Tibial nerve (tissue), 4 donors: ENCODE data around the gene ZNF778. TPM values are rescaled to one million over a fixed set of nuclear protein-coding genes. Genes with fewer than 3 reads are reported as not detected.

ENCODE experiments used
- DNase-seq, 2 donors: peaks; one replicate each; pipeline ENCODE4 v3.0.0-alpha.2; 2019; ENCODE audit warnings: low spot score in 2 of 2
- H3K27ac ChIP-seq, 4 donors: fragments of 200-600 bp; sonication (generic) in 3 of 4; one replicate each; pipeline ENCODE4 v1.5.1; 2017 to 2019; ENCODE audit warnings: mild to moderate bottlenecking in 1 of 4
- H3K27me3 ChIP-seq, 2 donors: fragments of 200-600 bp; sonication (generic) in 1 of 2; one replicate each; pipeline versions ENCODE4 v1.5.1 to v1.6.0; 2017 to 2019
- H3K36me3 ChIP-seq, 3 donors: fragments of 200-600 bp; sonication (generic); one replicate each; pipeline ENCODE4 v1.5.1; 2018 to 2019
- H3K4me1 ChIP-seq, 4 donors: fragments of 200-600 bp; sonication (generic) in 3 of 4; one replicate each; pipeline ENCODE4 v1.5.1; 2017 to 2019
- H3K4me3 ChIP-seq, 4 donors: fragments of 200-600 bp; sonication (generic) in 3 of 4; one replicate each; pipeline ENCODE4 v1.5.1; 2017 to 2019; ENCODE audit warnings: mild to moderate bottlenecking in 1 of 4, moderate library complexity in 1 of 4
- H3K9me3 ChIP-seq, 4 donors: fragments of 200-600 bp; sonication (generic) in 3 of 4; one replicate each; pipeline ENCODE4 v1.5.1; 2017 to 2019
- EP300 ChIP-seq, 2 donors: sonication (generic); formaldehyde crosslinking; IDR thresholded peaks; one replicate each; pipeline ENCODE4 v1.6.1; 2017; ENCODE audit warnings: antibody characterized with exemption in 2 of 2, mild to moderate bottlenecking in 1 of 2
- POLR2A ChIP-seq, 2 donors: fragments of 450-650 bp; IDR thresholded peaks; one replicate each; pipeline ENCODE4 v1.6.1; 2017; ENCODE audit warnings: antibody characterized with exemption in 2 of 2, mild to moderate bottlenecking in 2 of 2, moderate library complexity in 2 of 2
- WGBS, 2 donors: methylation state at CpG; one replicate each; pipeline ENCODE4 v1.1.5; 2018; 5-methylcytosine and 5-hydroxymethylcytosine counted together
- total RNA-seq, 4 donors: library from RNA; depleted of rRNA; stranded (reverse); fragments of >200 nt; gene quantifications; one replicate each; pipeline ENCODE4 v1.1.0, GENCODE V29; 2016
- TF ChIP-seq, protein P1 (sequence below), 5 experiments: fragments of 200-600 bp in 3 of 5; fragments of 450-650 bp in 2 of 5; sonication (generic) in 3 of 5; IDR thresholded peaks; one replicate each; pipeline ENCODE4 v1.5.1; 2016 to 2019; ENCODE audit warnings: antibody characterized with exemption in 5 of 5, mild to moderate bottlenecking in 3 of 5, moderate library complexity in 2 of 5

ZNF778 gene
- total RNA-seq, 4 donors from 2014 or later: 11.2 to 26.0 (median 16.2) TPM

DNA sequence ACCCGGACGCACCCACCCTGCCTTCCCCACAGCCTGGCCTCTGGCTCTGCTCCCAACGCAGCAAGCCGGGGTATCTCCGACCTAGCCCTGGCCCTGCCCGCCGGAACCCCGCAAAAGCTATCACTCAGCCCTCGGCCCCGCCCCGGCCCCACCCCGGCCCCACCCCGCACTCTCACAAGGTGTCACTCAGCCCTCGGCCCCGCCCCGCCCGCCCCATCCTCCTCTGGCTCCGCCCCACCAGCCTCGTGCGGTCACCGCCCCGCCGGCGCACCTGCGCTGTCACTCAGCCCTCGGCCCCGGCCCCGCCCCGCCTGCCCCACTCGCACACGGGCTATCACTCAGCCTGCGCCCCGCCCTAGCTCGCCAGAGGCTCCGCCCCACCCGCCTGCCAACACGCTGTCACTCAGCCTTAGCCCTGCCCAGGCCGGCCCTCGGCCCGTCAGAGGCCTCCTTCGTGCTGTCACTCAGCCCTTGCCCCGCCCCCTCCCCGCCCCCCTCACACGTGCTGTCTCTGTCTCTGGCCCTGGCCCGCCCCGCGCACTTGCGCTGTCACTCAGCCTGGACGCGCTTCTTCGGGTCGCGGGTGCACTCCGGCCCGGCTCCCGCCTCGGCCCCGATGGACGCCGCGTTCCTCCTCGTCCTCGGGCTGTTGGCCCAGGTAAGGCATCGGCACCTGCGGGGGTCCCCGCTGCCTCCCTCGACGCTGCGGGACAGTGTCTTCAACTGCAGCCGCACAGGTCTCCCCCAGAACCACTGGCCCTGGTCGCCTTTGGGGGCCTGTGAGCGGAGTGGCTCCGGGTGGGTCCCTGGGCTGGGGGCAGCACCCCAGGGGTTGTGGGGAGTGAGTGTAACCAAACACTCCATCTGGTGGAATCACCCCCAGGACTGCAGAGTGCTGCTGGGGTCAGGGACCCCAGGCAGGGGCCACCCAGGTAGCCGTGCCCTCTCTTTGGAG lies 46.0 kb upstream of the ZNF778 start, which contains the start of gene CDH15:
Gene CDH15, plus strand, starts transcription at position 533 of the 955 bp plus-strand sequence. Its CDS starts 84 bp downstream, at position 617.
- WGBS, 2 donors: 1 to 16% methylated on average over 36 to 38 of the region's 74 CpGs
- peak within 1 kb of the TSS in 2 of 4 donors; percentile 11 to 50 for H3K27ac ChIP-seq
- peaks cover 3 to 69% (median 26%) of the 10 kb centered on the region in 4 donors for H3K4me1 ChIP-seq
- H3K27me3 ChIP-seq: peaks cover 0 to 52% of the 10 kb centered on the region in 2 donors
- DNase-seq: peak; percentile 72
- H3K36me3 ChIP-seq: no peaks in the 10 kb centered on the region
- H3K4me3 ChIP-seq: peak within 1 kb of the TSS in 3 of 4 donors; percentile 1 to 48 (median 32)
- no peaks in the 10 kb centered on the region for H3K9me3 ChIP-seq
- TF ChIP-seq, protein P1, sequence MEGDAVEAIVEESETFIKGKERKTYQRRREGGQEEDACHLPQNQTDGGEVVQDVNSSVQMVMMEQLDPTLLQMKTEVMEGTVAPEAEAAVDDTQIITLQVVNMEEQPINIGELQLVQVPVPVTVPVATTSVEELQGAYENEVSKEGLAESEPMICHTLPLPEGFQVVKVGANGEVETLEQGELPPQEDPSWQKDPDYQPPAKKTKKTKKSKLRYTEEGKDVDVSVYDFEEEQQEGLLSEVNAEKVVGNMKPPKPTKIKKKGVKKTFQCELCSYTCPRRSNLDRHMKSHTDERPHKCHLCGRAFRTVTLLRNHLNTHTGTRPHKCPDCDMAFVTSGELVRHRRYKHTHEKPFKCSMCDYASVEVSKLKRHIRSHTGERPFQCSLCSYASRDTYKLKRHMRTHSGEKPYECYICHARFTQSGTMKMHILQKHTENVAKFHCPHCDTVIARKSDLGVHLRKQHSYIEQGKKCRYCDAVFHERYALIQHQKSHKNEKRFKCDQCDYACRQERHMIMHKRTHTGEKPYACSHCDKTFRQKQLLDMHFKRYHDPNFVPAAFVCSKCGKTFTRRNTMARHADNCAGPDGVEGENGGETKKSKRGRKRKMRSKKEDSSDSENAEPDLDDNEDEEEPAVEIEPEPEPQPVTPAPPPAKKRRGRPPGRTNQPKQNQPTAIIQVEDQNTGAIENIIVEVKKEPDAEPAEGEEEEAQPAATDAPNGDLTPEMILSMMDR (IDR thresholded peaks at IDR 0.05): no peak
- TF ChIP-seq EP300 (IDR thresholded peaks at IDR 0.05) (no peak), POLR2A (IDR thresholded peaks at IDR 0.05) (no peak)

DNA sequence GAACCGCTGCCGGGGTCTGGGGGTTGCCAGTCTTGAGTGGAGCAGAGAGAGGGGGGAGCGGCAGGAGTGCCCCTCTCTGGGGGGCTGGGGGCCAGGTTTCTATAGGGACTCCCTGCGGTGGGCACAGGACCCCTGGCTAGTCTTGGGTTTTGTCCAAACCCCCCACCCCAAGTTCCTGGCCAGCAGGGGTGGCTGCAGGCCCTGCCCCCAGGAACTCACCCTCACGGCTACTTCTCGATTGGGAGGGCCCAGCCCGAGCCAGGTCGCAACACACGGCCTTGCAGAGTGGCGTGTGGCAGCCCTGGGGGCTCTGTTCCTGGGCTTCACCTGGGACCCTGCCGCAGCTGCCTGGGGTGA lies 45.4 kb upstream of the ZNF778 start:
- WGBS, 2 donors: 75% methylated on average over 7 of the region's 11 CpGs; no CpG with 5 or more reads in 1 of the 2 donors
- Histone ChIP-seq H3K4me3 (no peak overlapping the region), H3K9me3 (no peaks in the 10 kb centered on the region), H3K27ac (peak overlapping the region in 1 of 4 donors; percentile 11), H3K36me3 (no peaks in the 10 kb centered on the region), H3K27me3 (peaks cover 0 to 46% of the 10 kb centered on the region in 2 donors), H3K4me1 (peaks cover 3 to 66% (median 24%) of the 10 kb centered on the region in 4 donors)
- DNase-seq: no peak
- no peak for TF ChIP-seq POLR2A (IDR thresholded peaks at IDR 0.05)
- TF ChIP-seq, protein P1 (IDR thresholded peaks at IDR 0.05): no peak
- no peak for TF ChIP-seq EP300 (IDR thresholded peaks at IDR 0.05)

DNA sequence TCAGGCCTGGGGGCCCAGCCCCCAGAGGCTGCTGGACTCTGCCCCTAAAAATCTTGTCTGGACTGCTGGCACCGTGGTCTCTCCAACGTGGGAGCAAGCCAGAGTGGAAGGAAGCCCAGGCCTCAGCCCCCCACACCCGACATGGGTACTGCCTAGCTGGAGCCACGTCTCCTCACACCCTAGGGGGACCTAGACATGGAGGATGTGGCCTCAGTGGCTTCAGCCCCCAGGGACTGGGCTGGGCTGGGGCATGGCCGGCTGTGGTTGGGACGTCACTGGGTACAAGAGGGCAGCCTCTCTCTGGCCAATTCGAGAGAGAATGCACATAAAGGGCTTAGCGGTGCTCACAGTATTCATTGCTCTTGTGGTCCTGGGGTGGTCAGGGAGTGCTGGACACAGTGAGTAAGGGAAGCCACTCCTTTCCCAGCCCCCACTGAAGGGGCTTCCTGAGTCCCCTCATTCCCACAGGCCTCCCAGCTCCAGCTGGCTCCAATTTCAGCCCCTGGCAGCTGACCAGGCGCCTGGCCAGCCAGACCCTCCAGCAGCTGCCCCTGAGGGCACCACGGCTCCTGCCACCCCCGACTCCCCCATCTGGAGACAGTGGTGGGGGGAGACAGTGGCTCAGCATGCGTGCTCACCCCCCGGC lies 44.9 kb upstream of the ZNF778 start:
- H3K27me3 ChIP-seq: peaks cover 0 to 42% of the 10 kb centered on the region in 2 donors
- H3K4me3 ChIP-seq: no peak overlapping the region
- TF ChIP-seq, protein P1 (IDR thresholded peaks at IDR 0.05): no peak
- TF ChIP-seq POLR2A (IDR thresholded peaks at IDR 0.05) (no peak), EP300 (IDR thresholded peaks at IDR 0.05) (no peak)
- 43 to 52% methylated on average over 6 to 12 of the region's 13 CpGs for WGBS, 2 donors
- no peak for DNase-seq
- peaks cover 3 to 61% (median 21%) of the 10 kb centered on the region in 4 donors for H3K4me1 ChIP-seq
- peak overlapping the region in 2 of 4 donors; percentile 11 to 50 for H3K27ac ChIP-seq
- H3K9me3 ChIP-seq: no peaks in the 10 kb centered on the region
- H3K36me3 ChIP-seq: no peaks in the 10 kb centered on the region

DNA sequence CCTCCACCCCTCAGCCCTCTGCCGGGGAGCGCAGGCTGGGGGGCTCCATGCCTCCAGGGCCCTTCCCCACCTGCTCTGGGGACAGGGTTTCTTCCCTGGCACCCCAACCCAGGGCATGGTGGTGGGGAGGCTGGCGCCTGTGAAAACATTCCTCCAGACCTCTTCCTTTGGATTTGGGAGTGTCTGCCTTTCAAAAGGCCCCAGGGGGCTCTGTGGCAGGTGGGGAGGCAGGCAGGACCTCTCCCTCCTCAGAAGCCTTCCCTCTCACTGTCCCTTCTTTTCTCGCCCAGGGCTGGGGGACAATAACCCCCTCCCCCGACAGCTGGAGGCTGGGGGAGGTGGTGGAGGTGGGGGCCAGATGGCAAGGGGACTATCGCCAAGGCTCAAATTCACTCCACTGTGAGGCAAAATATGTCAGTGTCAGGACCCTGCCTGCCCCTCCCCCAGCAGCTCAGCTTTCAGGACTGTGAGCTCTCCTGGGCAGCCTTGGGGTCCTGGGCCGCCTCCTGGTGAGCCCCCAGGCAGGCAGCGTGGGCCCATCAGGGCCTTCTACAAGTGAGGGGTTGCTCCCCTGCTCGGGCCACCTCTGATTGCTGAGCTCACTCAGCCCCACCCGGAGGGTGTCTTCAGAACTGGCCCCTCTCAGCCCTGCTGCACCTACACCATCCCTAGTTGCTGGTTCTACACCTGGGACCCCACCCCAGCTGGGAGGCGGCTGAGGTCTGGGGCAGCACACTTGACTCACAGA lies 44.2 kb upstream of the ZNF778 start:
- TF ChIP-seq EP300 (IDR thresholded peaks at IDR 0.05) (no peak), POLR2A (IDR thresholded peaks at IDR 0.05) (no peak)
- H3K4me3 ChIP-seq: no peak overlapping the region
- H3K27me3 ChIP-seq: peaks cover 0 to 36% of the 10 kb centered on the region in 2 donors
- no peaks in the 10 kb centered on the region for H3K36me3 ChIP-seq
- H3K27ac ChIP-seq: peak overlapping the region in 2 of 4 donors; percentile 6 to 73
- no peak for DNase-seq
- H3K4me1 ChIP-seq: peaks cover 3 to 59% (median 21%) of the 10 kb centered on the region in 4 donors
- 56 to 68% methylated on average over 6 to 11 of the region's 11 CpGs for WGBS, 2 donors
- H3K9me3 ChIP-seq: no peaks in the 10 kb centered on the region
